Heart left ventricle (tissue), 13 donors: ENCODE measurements around the gene ANKS4B.

Experiments used
- POLR2A ChIP-seq, 2 donors: fragments of 450-650 bp; IDR thresholded peaks; one replicate each; pipeline ENCODE4 v1.6.1; 2017; ENCODE audit warnings: antibody characterized with exemption in 2 of 2, mild to moderate bottlenecking in 2 of 2, moderate library complexity in 2 of 2
- TF ChIP-seq, protein P1 (sequence below), 12 donors: fragments of 200-600 bp; sonication (generic) in 4 of 12; IDR thresholded peaks; one replicate each; pipeline versions ENCODE4 v1.5.0 to v1.8.0; 2018 to 2022; ENCODE audit warnings: antibody characterized with exemption in 12 of 12, mild to moderate bottlenecking in 5 of 12
- donor health status: ischemic (EF 13 %, LVEDD 7.1; RV severe dilation, severe dysfunction).
- donor health status: DM: no; HTN: yes; CAD: no.
- donor health status: DM: no; HTN: no; CAD: no.
- donor health status: ischemic (EF 25% LVEDD 6.9; RV normal size, moderate dysfunction).
- donor health status: ischemic (EF 25% LVEDD 5.7; RV mildly dilated, moderate dysfunction).
- donor health status: ischemic (EF 35%, LVEDD 5.7; RV mildly dilated, moderate dysfunction).
- donor health status: nonischemic (EF 11% LVEDD 7.7; RV severe dilation, severe dysfunction).
- donor health status: DM: yes; HTN: yes; CAD: no.
- donor health status: PGD.
- donor health status: ischemic (EF 29% LVEDD 5.4; RV normal size, mild dysfunction).
- donor health status: nonischemic (EF 23%, LVEDD 6.1; RV moderate dilation, normal function).

DNA sequence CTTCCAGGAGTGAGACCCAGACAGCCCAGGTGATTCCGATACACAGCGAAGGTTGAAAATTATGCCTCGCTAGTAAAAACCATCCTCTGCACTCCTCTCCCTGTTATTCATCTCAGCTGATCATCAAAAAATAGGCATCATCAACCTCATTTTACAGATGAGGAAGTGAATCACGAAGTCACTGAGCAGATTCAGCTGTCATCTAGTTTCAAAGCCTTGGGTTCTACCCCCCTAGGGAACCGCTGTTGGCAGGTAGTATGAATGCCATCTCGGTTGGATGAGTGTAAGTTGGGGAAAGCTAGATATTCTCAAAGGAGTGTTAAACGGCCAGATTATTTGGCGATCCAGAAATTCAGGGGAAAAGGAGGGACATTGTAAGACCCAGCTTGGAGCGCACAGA lies 42.6 kb downstream of the ANKS4B start:
- TF ChIP-seq, protein P1, sequence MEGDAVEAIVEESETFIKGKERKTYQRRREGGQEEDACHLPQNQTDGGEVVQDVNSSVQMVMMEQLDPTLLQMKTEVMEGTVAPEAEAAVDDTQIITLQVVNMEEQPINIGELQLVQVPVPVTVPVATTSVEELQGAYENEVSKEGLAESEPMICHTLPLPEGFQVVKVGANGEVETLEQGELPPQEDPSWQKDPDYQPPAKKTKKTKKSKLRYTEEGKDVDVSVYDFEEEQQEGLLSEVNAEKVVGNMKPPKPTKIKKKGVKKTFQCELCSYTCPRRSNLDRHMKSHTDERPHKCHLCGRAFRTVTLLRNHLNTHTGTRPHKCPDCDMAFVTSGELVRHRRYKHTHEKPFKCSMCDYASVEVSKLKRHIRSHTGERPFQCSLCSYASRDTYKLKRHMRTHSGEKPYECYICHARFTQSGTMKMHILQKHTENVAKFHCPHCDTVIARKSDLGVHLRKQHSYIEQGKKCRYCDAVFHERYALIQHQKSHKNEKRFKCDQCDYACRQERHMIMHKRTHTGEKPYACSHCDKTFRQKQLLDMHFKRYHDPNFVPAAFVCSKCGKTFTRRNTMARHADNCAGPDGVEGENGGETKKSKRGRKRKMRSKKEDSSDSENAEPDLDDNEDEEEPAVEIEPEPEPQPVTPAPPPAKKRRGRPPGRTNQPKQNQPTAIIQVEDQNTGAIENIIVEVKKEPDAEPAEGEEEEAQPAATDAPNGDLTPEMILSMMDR (IDR thresholded peaks at IDR 0.05) = no peak
- TF ChIP-seq POLR2A (IDR thresholded peaks at IDR 0.05) = no peak
